GM19372 (cell line): ENCODE results near the gene XPNPEP1.

Experiments used
- ATAC-seq: cut with Tn5 transposase; IDR thresholded peaks from one replicate; pipeline ENCODE4 v1.9.1; 2021; ENCODE audit warnings: mild to moderate bottlenecking, low read depth, moderate library complexity; ENCODE audit not compliant: unreplicated experiment

XPNPEP1 gene

DNA sequence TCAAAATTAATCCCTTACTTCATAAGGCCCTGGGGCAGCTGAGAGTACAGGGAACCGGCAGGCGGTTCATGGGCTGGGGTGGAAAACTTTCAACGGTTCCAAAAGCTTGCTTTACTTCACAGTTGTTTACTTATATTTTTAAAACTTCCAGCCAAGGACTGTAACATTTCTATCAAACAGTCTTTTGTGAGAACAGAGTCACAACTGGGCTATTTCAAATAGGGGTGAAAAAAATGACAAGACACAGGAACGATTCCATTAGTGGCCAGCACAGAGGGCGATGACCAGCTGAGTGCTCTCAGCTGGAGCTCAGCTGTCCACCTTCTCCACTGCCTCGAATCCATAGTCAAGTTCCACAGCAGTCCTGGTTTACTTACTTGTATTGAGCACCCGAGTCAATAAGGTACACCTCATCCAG lies 48.2 kb downstream of the XPNPEP1 start:
- ATAC-seq, result no peak

DNA sequence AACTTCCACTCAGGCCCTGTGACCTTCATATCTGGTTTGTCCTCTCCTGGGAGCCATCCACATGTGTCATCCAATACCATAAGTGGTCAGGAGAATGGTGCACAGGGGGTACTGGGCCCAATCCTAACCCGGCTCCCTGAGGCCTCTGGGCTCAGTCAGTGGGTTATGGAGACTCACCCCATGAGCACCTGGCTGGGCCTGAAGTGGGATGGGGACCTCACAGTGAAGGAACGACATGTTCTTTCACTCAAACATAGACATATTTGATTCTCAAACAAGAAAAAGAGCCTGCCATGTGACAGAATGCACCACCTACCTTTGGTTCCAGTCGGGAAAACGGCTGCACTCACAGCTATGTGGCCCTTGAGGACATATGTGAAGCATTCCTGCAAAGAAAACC lies 51.8 kb downstream of the XPNPEP1 start:
- ATAC-seq, result no peak

DNA sequence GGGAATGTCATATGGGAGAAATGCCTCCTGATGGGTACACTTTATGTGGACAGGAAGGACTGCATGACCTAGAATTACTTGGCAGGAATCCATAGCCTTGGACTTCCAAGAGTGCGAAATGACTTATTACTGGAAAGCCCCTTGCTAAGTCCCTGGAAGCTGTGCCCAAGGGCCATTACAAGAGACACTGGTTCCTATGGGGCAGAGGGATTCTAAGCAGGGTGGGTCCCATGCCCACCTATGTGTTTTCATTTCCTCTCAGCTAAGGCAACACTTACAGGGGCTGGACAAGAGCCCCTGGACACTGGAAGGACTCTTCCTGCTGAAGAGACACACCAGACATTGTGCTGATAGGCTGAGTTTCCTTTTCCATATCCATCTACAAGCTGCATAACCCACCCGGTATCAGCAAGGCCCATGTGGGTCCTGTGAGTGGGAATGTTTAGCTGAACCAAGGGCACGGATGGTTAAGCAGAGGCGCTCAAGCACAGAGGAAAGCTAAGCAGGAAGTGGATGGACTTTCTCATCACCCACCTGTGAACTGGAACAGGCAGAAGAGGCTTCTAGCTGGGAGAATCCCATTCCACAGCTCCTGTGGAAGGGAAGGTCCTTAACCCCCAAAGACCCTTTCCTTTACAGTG lies 56.2 kb downstream of the XPNPEP1 start:
- no peak for ATAC-seq

GRCh38 chr10:109866168-109866994 lies 56.9 kb downstream of the XPNPEP1 start:
- no peak for ATAC-seq

GRCh38 chr10:109863775-109864174 lies 59.5 kb downstream of the XPNPEP1 start:
- no peak for ATAC-seq

- no peak for ATAC-seq
Observed at GRCh38 chr10:109862738-109863137, 60.6 kb downstream of the XPNPEP1 start.

DNA sequence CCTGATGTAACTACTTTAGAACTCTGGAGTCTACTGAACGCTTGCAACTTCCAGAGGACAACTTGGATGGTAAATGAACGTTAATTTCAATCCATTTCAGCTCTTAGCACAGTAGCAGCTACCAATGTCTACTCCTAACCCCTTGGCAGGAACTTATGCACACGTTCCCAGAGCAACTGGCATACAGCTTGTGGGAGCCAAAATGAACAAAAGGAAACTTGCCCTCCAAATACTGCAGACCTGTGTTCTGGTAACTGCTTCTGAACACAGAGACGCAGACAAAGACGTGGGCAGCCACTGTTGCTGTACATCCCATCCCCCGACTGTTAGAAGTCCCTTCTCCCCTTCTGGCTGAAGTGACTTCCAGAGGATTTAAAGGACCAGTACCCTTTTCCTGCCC lies 61.3 kb downstream of the XPNPEP1 start:
- ATAC-seq, result no peak

DNA sequence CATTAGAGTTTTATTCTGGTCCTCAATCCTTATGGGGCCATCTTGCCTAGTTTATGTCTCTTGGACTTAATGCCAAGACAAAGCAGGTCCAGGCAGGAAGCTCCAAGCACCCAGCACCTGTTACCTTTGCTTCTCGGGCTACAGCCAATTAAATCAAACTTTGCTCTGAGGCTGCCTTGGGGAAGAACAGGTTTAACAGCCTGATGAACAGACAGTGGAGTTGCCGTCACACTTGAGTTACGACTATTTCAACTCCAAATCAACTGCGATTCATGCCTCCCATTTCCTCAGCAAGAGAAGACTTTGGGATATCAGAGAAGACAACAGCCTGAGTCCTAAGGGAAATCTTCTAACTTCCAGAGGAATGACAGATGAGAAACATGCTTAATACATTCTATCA lies 62.2 kb downstream of the XPNPEP1 start:
- ATAC-seq, result no peak

- no peak for ATAC-seq
Observed at GRCh38 chr10:109859221-109859620, 64.1 kb downstream of the XPNPEP1 start.

- ATAC-seq, result no peak
Observed at GRCh38 chr10:109855746-109856145, 67.6 kb downstream of the XPNPEP1 start.

- no peak for ATAC-seq
Observed at GRCh38 chr10:109853921-109854320, 69.4 kb downstream of the XPNPEP1 start.

GRCh38 chr10:109852475-109853037 lies 70.8 kb downstream of the XPNPEP1 start:
- peak; percentile 95 for ATAC-seq

DNA sequence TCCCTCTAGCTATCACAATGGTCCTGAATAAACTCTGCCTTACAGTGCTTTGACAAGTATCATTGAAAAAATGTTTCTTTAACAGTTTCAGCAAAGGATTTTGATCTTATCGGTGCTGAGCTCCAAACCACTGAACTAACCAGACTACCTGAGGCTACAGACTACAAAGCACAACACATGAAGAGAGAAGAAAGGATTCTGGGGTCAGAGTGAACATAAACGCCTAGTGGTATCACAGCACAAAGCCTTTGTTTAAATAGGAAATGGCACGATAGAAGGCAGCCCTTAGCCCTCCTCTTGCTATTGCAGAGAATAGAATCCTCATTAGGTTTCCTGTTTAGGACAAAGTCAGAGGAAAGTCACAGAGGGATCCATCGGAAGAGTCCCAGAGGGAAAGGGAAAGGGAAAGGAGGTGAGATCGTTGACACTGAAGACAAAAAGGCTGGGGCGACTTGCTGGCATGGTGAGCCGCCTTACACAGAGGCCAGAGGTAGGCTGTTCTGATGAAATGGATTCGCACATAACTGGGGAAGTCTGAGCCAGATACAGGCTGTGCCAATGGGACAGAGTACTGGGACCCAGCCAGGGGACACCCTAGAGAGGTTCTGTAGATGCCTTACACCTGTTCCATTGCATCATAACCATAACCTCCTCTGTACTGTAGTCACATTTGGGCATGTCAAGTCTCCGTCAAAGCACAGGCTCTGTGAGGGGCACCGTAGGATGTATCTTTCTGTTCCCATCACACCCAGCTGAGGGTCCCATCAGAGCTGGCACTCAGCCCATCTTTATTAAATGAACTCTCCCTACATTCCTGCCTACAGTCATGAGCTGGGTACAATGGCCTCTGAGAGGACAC lies 71.5 kb downstream of the XPNPEP1 start:
- ATAC-seq, result no peak

DNA sequence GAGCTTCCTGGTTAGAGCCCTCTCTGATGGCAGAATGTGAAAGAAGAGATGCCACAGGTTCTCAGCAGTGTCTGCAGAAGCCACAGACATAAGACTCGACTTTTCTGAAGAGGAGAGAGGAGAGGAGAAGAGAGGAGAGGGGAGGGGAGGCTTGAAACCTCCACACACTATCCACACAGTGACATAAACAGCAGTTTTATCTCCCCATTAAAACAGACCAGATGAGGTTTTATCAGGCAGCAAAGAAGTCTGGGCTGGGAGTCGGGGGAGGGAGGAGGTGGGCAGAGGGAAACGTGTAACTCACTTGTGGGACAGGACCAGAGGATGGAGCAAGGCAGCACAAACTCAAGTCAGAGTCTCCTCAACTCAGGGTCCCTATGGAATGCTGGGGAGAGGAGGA lies 76.5 kb downstream of the XPNPEP1 start:
- no peak for ATAC-seq

DNA sequence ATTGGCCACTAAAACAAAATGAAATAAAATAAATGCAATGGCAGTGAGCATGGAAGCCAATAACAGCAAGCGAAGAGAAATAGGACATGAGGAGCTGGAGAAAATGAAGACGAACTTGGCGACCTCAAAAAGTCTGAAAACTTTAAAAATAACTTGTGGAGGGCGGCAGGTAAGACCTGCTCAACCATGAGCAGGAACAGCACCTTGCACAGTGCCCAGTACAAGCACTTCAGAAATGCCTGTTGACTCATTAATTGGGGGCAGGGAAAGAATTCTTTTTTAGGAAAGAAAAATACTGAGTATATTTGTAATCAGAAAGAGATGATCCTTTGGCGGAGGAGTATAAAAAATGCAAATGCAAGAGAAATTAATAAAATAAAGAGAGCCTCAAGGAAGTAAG lies 78.0 kb downstream of the XPNPEP1 start:
- no peak for ATAC-seq

DNA sequence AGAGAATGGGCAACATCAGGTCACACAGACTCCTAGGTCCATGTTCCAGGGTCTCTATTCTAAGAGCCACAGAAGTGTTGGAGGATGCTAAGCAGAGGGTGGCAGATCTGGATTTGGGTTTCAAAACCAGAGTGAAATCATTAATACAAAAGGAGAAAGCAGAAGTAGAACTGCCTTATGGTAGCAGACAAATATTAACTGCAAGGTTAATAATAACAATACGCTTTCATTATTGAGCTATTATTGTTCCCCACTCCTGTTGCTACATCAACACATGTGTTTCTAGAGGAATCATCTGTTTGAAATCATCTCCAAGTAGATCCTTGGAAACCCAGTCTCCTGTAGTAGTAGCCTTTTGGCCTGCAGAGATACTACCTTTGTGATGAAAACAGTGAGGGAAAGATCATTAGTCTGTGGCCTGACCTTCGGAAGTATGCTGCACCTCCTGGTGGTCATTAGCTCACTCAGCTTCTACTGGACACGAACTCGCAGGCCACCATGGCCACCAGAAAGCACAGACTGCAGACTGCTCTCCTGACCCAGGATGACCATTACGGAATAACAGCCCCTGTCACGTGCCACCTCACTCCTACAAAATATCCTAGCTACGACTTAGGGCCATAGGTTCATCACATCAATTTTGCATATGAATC lies 84.6 kb downstream of the XPNPEP1 start:
- ATAC-seq, result no peak

DNA sequence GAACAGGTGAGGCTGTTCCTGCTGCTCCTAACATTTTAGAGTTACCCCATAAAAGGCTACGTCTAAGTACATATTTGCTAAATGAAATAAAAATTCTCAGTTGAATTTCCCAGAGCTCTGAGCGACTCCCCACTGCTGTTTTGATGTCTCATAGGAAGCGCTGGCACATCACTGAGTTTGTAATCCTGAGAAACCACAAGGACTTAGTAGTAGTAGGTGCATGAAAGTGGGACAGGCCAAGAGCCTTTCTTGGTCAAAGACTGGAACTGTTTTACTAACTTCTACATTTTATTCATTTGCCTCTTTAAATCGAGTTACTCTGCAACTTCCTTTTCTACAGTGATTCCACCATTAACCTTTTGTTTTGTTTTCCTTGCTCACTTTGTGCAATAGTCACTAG lies 85.9 kb downstream of the XPNPEP1 start:
- no peak for ATAC-seq

- no peak for ATAC-seq
Observed at GRCh38 chr10:109835257-109835656, 88.1 kb downstream of the XPNPEP1 start.

DNA sequence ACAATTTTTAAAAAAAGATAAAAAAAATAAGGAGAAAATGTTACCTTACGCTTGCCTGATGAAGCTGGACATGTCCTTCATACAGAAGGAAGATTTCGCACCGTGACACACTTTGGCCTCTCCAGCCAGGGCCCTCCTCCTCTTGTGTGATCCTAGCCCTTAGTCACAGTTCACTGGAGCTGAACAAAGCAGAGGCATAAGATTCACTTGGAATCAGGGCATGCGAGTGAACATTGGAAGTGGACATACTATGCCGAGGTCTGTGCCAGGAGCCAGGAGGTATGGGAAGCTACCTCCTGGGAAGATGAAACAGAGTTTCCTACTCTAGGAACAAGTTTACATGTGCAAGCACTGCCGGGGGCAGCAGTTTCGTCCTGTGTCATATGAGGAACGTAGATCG lies 91.5 kb downstream of the XPNPEP1 start:
- ATAC-seq, result no peak

GRCh38 chr10:109824206-109824605 lies 99.1 kb downstream of the XPNPEP1 start:
- ATAC-seq, result no peak
